Skeletal muscle tissue (tissue), 4 donors: ENCODE results near the gene CYTH4. TPM values are rescaled to one million over a fixed set of nuclear protein-coding genes. Genes with fewer than 3 reads are reported as not detected.

Experiments
- H3K27ac ChIP-seq: one replicate; pipeline ENCODE4 v1.7.0; 2013; ENCODE audit warnings: mild to moderate bottlenecking, low read depth, low read length, inconsistent platforms
- H3K27me3 ChIP-seq, 3 donors: one replicate each; pipeline ENCODE4 v1.7.0; 2013; ENCODE audit warnings: low read length in 3 of 3; ENCODE audit not compliant: control insufficient read depth in 3 of 3, insufficient read depth in 3 of 3
- H3K36me3 ChIP-seq, 3 donors: one replicate each; pipeline ENCODE4 v1.7.0; 2013; ENCODE audit warnings: low read length in 3 of 3; ENCODE audit not compliant: control insufficient read depth in 3 of 3, insufficient read depth in 3 of 3
- H3K4me1 ChIP-seq, 3 donors: one replicate each; pipeline ENCODE4 v1.7.0; 2013; ENCODE audit warnings: low read length in 3 of 3, mild to moderate bottlenecking in 3 of 3; ENCODE audit not compliant: control insufficient read depth in 3 of 3, insufficient read depth in 3 of 3
- H3K4me3 ChIP-seq, 3 donors: one replicate each; pipeline ENCODE4 v1.7.0; 2013; ENCODE audit warnings: low read length in 3 of 3
- H3K9ac ChIP-seq, 3 donors: one replicate each; pipeline ENCODE4 v1.7.0; 2013; ENCODE audit warnings: low read length in 3 of 3, mild to moderate bottlenecking in 3 of 3, moderate library complexity in 2 of 3, low read depth in 1 of 3
- H3K9me3 ChIP-seq, 3 donors: one replicate each; pipeline ENCODE4 v1.7.0; 2013; ENCODE audit warnings: low read length in 3 of 3; ENCODE audit not compliant: control insufficient read depth in 3 of 3
- total RNA-seq: library from RNA; depleted of rRNA; stranded (reverse); fragments of >200 nt; gene quantifications from one replicate; pipeline ENCODE4 v1.2.3, GENCODE V29; 2014
- donor health status: Osteomylitis.

The CYTH4 gene
- total RNA-seq, 1 donor from 2014 or later: 12.0 TPM

DNA sequence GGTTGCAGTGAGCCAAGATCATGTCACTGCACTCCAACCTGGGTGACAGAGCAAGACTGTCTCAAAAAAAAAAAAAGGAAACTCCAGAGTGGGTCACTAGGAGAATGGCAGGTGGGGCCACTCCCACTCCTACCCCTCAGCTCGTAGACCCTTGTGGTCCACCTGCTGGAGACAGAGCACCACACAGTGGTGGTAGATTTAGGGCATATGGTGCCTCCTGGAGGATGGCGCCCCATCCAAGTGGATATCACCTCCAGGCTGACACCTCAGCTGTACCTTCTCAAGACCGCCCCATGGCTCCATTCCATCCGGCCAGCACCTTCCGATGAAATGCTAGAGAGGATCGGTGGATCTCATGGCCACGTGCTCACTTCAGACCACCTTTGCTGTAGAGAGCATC is 6.2 kb downstream of the CYTH4 start:
- peaks cover 11 to 51% (median 41%) of the 10 kb centered on the region in 3 donors for H3K27me3 ChIP-seq
- peaks cover 0 to 18% (median 3%) of the 10 kb centered on the region in 3 donors for H3K4me1 ChIP-seq
- no peaks in the 10 kb centered on the region for H3K36me3 ChIP-seq
- H3K9me3 ChIP-seq: no peaks in the 10 kb centered on the region
- H3K9ac ChIP-seq: no peak overlapping the region
- H3K4me3 ChIP-seq: no peak overlapping the region
- H3K27ac ChIP-seq: no peak overlapping the region

DNA sequence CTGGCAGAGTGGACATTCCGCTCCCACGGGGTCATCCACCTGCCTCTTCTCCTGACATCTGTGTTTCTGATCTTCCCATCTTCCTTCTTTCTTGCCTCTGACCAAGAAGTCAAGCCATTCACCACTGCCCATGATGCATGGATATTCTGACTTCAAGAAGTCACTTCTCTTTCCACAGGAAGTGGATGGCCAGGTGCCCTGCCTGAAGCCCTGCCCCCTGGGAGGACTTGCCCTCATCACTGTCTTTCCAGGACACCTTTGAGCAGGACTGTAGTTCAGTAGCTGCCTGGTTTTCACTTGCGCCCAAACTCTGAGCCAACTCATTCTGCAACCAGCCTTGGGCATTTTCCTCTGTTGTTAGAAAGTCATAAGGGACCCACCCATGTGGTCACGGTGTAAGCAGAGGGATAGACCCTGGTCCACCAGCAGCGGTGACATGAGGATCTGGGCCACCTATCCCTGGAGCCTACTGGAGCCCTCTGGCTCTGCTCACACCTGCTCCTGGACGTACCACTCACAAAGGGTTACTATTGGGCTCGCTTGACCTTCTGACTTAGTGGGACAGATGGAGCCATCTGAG is 6.9 kb downstream of the CYTH4 start:
- no peaks in the 10 kb centered on the region for H3K36me3 ChIP-seq

DNA sequence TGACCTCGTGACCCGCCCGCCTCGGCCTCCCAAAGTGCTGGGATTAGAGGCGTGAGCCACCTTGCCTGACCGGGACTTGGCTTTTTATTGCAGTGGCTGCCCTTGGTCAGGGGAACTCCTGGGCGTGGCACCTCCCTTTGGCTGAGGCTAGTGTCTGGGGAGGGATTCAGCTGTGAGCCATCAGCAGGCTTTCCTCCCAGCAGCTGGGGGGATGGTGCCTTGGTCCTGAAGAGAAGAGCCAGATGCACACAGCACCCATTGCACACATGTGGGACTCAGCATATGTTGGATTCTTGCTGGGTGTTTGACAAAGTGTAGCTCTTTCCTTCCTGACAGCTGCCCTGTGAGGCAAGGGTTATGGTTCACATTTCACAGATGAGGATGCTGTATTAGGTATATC is 8.4 kb downstream of the CYTH4 start:
- peaks cover 0 to 13% (median 3%) of the 10 kb centered on the region in 3 donors for H3K4me1 ChIP-seq
- H3K9ac ChIP-seq: no peak overlapping the region
- H3K4me3 ChIP-seq: no peak overlapping the region
- no peaks in the 10 kb centered on the region for H3K36me3 ChIP-seq
- no peak overlapping the region for H3K27ac ChIP-seq
- H3K9me3 ChIP-seq: no peaks in the 10 kb centered on the region
- peaks cover 10 to 47% (median 39%) of the 10 kb centered on the region in 3 donors for H3K27me3 ChIP-seq

More for the DNA sequence above, 6.9 kb downstream of the CYTH4 start:
- H3K4me1 ChIP-seq: peaks cover 0 to 16% (median 3%) of the 10 kb centered on the region in 3 donors
- no peak overlapping the region for H3K9ac ChIP-seq
- H3K9me3 ChIP-seq: no peaks in the 10 kb centered on the region
- no peak overlapping the region for H3K4me3 ChIP-seq
- no peak overlapping the region for H3K27ac ChIP-seq
- H3K27me3 ChIP-seq: peaks cover 10 to 45% (median 38%) of the 10 kb centered on the region in 3 donors

DNA sequence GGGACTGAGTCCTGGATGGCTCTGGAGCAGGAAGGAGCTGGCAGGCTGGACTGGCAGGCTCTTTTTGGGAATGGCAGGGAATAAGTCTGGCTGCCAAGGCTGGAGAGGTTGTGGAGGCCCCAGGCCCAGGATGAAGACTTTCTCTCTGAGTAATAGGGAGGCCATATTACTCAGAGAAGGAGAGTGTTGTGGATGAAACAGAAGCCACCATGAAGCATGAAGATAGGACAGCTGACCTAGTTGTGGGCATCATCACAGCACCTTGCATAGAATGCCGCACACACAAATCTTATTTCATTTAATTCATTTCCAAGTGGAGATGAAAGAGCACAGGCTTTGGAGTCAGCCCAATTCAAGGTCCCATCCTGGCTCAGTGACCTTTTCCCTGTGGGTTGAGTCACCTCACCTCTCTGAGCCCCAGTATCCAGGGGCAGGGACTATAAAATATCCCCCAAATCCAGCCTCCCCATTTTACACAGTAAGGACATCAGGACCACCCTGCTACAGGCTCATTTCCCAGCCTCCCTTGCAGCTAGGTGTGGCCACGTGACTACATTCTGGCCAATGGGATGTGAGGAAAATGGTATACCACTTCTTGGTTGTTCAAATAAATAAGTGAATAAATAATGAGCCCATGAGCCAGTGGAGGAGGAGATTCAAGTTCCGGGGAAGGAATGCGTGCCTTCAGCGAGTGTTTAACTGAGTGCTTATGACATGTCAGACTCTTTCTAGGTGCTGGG is 9.4 kb downstream of the CYTH4 start:
- Histone ChIP-seq H3K4me1 (peaks cover 0 to 7% (median 3%) of the 10 kb centered on the region in 3 donors), H3K36me3 (no peaks in the 10 kb centered on the region), H3K27me3 (peaks cover 8 to 49% (median 35%) of the 10 kb centered on the region in 3 donors), H3K4me3 (no peak overlapping the region), H3K9ac (no peak overlapping the region), H3K9me3 (no peaks in the 10 kb centered on the region), H3K27ac (no peak overlapping the region)

DNA sequence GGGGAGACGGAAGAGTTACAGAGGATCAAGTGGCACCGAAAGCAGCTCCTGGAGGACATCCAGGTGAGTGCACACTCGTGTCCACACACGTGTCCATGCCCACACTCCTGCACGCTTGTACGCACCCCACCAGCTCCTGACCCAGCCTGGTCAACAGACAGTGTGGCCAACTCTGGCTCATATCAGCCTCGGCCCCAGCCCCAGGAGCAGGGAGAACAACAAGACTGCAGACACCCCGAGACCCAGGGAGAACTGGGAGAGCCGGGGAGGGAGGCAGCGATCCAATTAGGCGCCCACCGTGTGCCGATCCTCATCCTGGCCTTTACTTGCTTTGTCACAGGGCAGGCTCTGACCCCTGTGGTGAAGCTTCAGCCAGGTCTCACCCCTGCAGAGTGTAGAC is 10.3 kb downstream of the CYTH4 start:
- H3K36me3 ChIP-seq: no peaks in the 10 kb centered on the region
- H3K27me3 ChIP-seq: peaks cover 8 to 50% (median 31%) of the 10 kb centered on the region in 3 donors
- H3K9me3 ChIP-seq: no peaks in the 10 kb centered on the region
- H3K4me3 ChIP-seq: no peak overlapping the region
- H3K4me1 ChIP-seq: peaks cover 0 to 4% (median 3%) of the 10 kb centered on the region in 3 donors
- no peak overlapping the region for H3K27ac ChIP-seq
- H3K9ac ChIP-seq: no peak overlapping the region

DNA sequence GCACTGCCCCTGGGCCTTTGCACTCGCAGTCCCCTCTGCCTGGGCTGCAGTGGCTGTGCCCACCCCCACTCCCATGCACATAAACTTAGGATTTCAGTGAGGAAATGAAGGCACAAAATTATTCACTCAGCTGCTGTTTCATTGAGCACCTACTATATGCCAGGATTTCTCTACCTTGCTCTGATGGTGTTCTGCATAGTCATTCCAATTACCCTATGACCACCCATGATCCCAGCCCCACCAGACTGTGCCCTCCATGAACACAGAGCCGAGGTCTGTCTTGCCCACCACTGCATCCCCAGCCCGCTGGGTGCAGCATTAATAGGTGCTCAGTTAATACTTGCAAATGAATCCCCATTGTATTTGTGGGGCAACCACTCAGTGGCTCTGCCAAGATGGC is 10.9 kb downstream of the CYTH4 start:
- no peak overlapping the region for H3K9ac ChIP-seq
- no peak overlapping the region for H3K4me3 ChIP-seq
- H3K27me3 ChIP-seq: peaks cover 8 to 50% (median 29%) of the 10 kb centered on the region in 3 donors
- H3K36me3 ChIP-seq: no peaks in the 10 kb centered on the region
- peaks cover 0 to 4% (median 3%) of the 10 kb centered on the region in 3 donors for H3K4me1 ChIP-seq
- no peaks in the 10 kb centered on the region for H3K9me3 ChIP-seq
- H3K27ac ChIP-seq: no peak overlapping the region

DNA sequence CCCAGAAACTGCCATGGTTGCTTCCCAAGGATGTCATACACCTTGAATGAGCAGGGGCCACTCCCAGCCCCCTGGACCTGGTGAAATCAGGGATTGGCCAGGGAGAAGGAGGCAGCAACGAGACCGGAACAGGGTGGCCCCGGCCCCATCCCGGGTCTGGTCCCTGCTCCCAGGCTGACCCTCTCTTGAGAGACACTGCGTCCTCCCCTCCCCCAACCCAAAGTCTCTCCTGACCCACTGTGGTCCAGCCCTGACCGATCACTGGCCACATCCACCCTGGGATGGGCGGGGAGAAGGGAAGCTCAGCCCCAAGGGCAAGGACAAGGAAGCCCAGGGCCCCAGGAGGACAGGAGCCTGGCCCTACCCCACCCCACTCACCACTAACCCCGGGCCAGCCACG is 12.4 kb downstream of the CYTH4 start:
- Histone ChIP-seq H3K4me1 (peaks cover 0 to 3% (median 0%) of the 10 kb centered on the region in 3 donors), H3K27ac (no peak overlapping the region), H3K9me3 (no peaks in the 10 kb centered on the region), H3K9ac (no peak overlapping the region), H3K27me3 (peaks cover 8 to 44% (median 29%) of the 10 kb centered on the region in 3 donors), H3K36me3 (no peaks in the 10 kb centered on the region), H3K4me3 (no peak overlapping the region)

DNA sequence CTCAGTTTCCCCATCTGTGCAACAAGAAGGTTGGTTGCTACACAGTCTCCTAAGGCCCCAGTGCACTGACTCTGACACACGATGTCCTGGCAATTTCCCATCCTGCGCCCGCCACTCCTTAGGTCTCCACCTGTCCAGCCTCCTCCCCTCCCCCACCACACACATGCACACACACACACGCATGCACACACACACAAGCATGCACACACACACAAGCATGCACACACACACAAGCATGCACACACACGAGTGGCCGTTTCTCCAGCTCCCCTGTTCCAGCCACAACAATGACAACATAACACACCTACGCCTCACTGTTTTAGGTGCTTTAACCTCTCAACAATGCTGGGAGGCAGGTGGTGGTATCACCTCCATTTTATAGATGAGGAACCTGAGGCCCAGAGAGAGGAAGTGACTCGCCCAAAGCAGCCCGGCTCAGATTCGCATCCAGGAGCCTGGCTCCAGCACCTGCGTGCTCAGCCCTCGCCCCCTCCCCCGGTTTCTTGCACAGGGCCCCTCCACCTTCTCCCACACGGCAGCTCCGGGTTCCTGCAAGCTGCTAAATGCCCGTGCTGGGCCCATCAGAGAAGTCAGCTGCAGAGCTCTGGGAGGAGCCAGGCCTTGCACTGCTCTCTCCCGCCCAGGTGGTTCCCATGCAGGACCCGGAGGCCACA is 13.0 kb downstream of the CYTH4 start:
- Histone ChIP-seq H3K27me3 (peaks cover 8 to 41% (median 29%) of the 10 kb centered on the region in 3 donors), H3K4me1 (peaks cover 0 to 3% (median 0%) of the 10 kb centered on the region in 3 donors), H3K36me3 (no peaks in the 10 kb centered on the region), H3K9me3 (no peaks in the 10 kb centered on the region), H3K27ac (no peak overlapping the region), H3K9ac (no peak overlapping the region), H3K4me3 (no peak overlapping the region)

DNA sequence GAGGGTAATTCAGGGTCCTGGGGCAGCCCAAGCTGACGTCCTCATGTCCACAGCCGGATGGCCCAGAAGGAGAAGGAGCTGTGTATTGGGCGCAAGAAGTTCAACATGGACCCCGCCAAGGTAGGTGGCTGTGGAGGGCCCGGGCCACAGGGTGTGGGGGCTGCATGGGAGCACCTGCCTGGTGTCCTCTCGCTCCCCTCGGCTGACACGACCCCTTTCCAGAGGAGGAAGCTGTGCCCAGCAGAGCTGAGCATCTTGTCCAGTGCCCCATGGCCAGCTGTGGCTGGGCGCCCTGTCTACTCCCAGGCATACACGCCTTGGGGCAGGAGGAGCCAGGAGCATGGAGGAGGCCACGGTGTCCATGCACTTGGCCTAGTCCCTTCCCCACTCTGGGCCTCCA is 13.6 kb downstream of the CYTH4 start:
- Histone ChIP-seq H3K27me3 (peaks cover 8 to 46% (median 33%) of the 10 kb centered on the region in 3 donors), H3K4me1 (peaks cover 0 to 2% (median 0%) of the 10 kb centered on the region in 3 donors), H3K36me3 (no peaks in the 10 kb centered on the region), H3K27ac (no peak overlapping the region), H3K4me3 (no peak overlapping the region), H3K9ac (no peak overlapping the region), H3K9me3 (no peaks in the 10 kb centered on the region)
